Activated CD4-positive, CD25-positive, alpha-beta regulatory T cell treated with anti-CD3 and anti-CD28 coated beads, Interleukin-2, amount 50 U/mL, for 72 hours (primary cell): Measurements from ENCODE around the gene ACP7.
"Not testable (repeated sequence)": the region's sequence is repeated elsewhere in the genome, so short reads cannot be mapped to it uniquely, and the experiment has no call there.

ENCODE experiments used
- DNase-seq: peaks from one replicate; pipeline ENCODE4 v3.0.0; 2021

ACP7 gene

GRCh38 chr19:39078436-39079200 is 5.5 kb upstream of the ACP7 start:
- DNase-seq, result no peak

DNA sequence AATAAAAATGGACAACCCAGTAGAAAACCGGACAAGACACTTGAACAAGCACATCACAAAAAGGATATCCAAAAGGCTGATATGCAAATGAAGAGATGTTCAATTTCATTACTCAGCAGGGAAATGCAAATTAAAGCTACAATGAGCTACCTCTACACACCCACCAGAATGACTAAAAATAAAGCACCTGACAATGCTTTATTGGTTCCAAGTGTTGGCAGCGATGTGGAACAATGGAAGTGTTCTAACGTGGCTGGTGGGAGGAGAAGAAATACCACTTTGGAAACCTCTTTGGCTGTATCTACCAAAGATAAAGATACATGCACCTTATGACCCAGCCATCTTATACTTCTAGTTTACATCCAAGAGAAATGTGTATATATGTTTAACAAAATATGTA is 3.7 kb upstream of the ACP7 start:
- DNase-seq, result no peak

DNA sequence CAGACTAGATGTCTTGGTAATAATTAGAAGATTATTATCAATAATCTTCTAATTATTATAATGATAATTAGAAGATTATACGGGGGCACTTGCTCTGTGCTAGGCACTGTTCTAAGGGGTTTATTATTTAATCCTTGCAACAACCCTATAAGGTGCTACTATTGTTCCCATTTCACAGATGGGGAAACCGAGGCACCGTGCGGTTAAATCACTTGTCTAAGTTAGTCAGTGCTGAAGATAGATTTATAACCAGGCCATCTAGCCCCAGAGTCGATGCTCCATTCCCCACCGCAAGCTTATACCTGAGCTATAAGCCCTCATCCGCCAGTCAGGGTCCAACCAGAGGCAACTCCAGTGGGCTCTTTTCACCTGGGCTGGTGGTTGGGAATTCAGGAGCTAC is 2.0 kb upstream of the ACP7 start:
- DNase-seq, result no peak

DNA sequence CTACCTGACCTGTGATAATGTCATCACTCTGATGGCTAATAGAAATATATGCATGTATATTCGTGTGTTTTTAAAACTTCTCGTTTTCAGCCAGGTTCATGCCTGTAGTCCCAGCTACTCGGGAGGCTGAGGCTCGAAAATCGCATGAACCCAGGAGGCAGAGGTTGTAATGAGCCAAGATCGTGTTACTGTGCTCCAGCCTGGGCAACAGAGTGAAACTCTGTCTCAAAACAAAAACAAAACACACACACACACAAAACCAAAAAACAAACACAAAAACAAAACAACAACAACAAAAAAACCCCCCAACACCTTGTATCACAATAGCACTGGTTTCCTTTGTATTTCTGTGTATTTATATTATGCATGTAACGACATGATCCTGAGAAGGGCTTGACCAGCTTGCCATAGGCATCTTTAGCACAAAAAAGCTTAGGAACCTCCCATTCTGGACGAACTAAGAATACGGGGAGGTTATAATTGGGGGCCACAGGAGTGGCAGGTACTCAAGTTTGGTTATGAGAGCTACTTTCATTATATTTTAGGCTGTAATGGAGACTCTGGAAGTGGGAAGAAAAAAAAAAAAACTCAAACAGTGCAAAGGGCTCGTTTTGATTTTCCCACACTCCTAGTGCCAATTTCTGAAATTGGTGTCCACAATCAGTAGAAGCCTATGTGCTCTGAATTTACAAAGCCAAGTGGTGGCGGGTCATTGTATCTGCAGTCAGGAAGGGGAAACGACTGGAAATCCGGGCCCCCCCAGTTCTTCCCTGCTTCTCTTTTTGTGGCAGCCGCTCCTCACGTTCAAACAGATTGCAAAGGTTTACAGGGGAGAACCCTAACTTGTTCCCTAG is 1.2 kb upstream of the ACP7 start:
- DNase-seq, result no peak

DNA sequence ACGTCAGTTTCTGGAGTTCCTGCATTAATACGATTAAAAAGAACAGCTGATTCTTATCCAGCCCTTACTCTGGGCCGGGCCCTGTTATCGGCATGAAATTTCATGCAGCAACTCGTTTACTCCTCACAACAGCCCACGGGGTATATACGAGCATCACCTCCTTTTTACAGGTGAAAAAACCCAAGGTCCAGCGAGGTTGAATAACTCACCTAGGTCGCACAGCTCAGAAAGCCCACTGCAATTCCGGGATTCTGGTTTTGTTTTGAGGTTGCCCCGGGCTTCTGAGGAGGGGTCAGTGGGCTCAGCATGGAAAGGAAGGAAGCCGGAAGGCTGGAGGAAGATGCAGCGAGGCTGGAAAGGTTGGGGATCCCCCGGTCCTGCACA is 577 bp upstream of the ACP7 start:
- no peak for DNase-seq

DNA sequence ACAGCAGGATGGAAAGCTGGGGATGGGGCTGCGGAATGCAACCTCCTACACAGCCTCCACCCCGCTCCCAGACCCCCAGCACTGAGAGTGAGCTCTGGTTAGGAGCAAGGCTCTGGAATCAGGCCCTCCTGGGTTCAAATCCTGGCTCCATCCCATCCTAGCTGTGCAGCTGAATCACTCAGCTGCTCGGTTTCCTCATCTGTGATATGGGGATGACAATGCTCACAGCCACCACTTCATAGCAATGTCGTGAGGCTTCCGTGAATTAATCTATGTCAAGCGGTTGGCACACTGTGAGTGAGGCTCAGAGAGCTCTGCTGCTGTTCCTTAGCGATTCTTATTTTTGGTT is 538 bp downstream of the ACP7 start:
- no peak for DNase-seq

DNA sequence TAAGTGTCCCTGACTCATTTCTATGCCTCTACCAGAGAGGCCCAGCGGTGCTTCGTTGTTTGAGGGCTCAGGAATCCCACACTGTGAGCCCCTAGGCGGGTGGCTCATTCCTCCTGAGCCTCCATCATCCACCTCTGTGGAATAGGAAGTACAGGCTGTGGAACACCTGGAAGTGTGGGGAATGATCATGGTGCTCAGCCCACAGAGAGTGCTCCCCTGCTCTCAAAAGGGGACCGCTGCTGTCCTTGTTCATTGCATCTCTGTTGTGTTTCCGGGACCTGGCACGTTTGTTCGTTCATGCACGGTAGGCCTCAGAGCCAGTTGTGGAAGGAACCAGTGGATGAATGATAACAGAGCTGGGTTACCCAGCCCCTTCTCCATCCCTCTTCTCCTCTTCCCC is 1.2 kb downstream of the ACP7 start:
- no peak for DNase-seq

DNA sequence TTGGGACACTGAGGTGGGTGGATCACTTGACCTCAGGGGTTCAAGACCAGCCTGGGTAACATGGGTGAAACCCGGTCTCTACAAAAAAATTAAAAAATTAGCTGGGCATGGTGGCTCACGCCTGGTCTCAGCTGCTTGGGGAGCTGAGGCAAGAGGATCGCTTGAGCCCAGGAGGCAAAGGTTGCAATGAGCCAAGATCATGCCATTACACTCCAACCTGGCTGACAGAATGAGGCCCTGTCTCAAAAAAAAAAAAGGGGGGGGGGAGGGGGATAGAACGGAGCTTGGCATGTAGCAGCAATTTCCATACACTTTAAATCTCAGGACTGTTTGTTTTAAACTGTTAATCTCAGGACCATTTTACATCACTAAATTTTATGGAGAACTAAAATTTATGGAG is 2.2 kb downstream of the ACP7 start:
- DNase-seq, result no peak

DNA sequence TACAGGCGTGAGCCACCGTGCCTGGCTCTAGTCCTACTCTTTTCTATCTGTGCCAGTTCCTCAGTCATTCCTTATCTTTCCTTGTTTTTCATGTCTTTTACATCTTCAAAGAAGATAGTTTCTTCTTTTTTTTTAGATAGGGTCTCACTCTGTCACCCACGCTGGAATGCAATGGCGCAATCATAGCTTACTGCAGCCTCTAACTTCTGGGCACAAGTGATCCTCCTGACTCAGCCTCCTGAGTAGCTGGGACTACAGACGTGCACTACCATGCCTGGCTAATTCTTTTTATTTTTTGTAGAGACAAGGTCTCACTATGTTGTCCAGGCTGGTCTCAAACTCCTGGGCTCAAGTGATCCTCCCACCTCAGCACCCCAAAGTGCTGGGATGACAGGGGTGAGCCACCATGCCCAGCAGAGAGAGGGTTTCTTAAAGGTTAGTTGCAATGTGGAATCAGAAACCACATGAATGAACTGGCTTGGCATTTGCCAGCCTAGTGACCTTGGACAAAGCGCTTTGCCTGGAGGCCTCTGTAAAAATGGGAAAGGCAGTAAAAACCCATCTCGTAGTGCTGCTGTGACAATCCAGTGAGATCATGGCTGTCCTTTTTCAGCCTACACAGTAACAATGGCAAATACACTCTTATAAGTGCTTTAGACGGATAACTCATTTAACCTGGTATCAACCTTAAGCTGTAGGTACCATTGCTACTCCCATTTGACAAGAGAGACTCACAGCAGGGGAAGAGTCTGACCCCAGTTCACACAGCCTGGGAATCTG is 3.9 kb downstream of the ACP7 start:
- DNase-seq, result no peak

GRCh38 chr19:39090016-39090415 is 5.8 kb downstream of the ACP7 start:
- DNase-seq, result not testable (repeated sequence)

DNA sequence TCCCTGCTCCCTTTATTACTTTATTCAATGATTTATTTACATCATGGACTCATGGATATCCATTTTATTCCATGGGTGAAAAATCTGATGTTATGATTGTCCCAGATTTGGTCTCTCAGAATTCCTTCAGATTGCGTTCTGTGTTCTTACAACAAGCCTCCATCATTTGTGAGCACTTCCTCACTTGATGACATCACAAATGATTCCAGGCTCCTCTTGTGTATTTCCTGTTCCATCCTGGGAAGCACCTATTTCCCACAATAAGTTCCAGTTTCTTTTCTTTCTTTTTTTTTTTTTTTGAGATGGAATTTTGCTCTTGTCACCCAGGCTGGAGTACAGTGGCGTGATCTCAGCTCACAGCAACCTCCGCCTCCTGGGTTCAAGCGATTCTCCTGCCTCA is 6.7 kb downstream of the ACP7 start:
- no peak for DNase-seq

DNA sequence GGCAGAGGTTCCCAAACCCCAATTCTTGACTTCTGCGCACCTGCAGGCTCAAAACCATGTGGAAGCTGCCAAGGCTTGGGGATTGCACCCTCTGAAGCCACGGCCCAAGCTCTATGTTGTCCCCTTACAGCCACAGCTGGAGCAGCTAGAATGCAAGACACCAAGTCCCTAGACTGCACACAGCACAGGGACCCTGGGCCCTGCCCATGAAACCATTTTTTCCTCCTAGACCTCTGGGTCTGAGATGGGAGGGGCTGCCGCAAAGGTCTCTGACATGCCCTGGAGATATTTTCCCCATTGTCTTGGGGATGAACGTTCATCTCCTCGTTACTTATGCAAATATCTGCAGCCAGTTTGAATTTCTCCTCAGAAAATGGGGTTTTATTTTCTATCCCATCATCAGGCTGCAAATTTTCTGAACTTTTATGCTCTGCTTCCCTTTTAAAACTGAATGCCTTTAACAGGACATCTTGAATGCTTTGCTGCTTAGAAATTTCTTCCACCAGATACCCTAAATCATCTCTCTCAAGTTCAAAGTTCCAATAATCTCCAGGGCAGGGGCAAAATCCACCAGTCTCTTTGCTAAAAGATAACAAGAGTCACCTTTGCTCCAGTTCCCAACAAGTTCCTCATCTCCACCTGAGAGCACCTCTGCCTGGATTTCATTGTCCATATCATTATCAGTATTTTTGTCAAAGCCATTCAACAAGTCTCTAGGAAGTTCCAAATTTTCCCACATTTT is 11.8 kb downstream of the ACP7 start:
- not testable (repeated sequence) for DNase-seq

DNA sequence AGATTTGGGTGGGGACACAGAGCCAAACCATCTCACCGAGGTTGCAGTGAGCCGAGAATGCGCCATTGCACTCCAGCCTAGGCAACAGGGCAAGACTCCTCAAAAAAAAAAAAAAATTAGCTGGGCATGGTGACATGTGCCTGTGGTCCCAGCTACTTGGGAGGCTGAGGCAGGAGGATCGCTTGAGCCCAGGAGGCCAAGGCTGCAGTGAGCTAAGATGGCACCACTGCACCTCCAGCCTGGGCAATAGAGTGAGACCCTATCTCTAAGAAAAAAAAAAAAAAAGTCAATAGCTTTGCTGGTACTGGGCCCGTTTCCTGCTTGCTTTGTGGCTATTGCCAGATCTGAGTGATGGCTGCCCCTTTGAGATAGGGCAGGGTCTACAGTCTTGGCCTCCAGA is 13.1 kb downstream of the ACP7 start:
- no peak for DNase-seq

DNA sequence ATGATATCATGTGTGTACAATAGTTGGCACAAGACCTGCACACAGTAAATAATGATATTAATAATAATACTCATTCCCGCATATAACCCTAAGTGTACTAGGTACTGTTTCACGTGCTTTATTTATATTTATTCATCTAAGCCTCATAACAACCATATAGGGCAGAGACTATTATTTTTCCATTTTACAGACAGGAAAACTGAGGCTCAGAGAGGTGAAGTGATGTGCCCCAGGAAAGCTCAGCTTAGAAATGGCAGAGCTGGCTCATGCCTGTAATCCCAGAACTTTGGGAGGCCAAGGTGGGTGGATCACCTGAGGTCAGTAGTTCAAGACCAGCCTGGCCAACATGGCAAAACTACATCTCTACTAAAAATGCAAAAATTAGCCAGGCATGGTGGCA is 13.6 kb downstream of the ACP7 start:
- no peak for DNase-seq

DNA sequence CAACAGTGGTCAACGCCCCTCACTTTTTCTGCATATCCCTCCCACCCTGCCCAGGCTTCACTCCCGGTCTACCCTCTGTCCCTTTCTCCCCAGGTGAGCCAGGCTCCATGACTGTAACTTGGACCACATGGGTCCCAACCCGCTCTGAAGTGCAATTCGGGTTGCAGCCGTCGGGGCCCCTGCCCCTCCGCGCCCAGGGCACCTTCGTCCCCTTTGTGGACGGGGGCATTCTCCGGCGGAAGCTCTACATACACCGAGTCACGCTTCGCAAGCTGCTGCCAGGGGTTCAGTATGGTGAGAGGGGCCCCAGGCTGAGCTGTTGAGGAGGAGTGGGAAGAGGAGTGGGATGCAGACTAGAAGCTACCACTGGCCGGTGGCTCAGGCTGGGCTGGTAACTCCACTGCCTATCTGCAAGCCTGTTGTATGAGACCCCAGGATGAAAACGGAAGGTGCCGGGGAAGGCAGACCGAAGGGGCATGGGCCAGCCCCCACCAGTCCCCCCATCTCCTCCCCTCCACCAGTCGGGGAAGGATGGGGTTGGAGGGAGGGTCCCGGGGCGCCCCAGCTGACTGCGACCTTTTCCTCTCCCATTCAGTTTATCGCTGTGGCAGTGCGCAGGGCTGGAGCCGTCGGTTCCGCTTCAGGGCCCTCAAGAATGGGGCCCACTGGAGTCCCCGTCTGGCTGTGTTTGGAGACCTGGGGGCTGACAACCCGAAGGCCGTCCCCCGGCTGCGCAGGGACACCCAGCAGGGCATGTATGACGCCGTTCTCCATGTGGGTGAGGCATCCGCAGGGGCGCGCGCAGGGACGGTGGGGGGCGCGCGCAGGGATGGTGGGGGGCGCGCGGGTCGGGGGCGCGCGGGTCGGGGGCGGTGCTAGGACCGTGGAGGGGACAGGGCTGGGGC is 14.4 kb downstream of the ACP7 start:
- no peak for DNase-seq

DNA sequence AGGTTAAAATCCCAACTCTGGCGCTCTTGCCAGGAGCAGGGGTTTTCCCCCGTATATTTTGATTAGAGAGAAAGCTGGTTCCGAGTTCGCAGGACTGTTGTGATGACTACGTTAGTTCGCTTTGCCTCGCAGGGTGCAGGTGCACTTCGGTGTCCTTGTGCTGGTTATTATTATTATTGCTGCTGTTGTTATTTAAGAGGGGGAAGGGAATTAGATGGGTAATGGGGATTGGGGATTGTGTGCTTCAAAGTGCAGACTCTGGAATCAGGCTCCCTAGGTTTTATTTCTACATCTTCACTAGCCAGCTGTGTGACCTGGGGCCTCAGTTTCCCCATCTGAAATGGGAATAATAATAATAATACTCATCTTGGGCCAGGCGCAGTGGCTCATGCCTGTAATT is 15.2 kb downstream of the ACP7 start:
- DNase-seq, result no peak

GRCh38 chr19:39100500-39101166 is 16.5 kb downstream of the ACP7 start:
- DNase-seq, result no peak

- DNase-seq, result no peak
These were observed 19.0 kb downstream of the ACP7 start for GRCh38 chr19:39103151-39103550.

DNA sequence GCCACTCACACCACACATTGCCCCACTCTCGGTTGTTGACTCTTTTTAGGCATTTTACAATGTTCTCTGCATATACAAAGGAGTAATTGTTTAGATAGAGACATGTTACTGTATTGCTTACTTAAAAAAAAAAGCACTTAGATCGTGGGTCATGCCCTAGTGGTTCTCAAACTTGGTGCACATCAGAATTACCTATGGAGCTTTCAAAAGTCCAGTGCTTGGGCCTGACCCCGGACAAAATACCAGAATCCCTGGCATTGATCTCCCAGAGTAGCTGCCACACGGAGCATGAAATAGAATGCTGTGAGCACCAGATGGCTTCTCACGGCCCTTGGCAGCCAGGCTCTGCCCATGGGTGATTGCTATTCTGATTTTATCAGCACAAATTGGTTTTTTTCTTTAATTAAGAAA is 20.0 kb downstream of the ACP7 start:
- no peak for DNase-seq

- DNase-seq, result no peak
These were observed 22.0 kb downstream of the ACP7 start for GRCh38 chr19:39106194-39106593.

DNA sequence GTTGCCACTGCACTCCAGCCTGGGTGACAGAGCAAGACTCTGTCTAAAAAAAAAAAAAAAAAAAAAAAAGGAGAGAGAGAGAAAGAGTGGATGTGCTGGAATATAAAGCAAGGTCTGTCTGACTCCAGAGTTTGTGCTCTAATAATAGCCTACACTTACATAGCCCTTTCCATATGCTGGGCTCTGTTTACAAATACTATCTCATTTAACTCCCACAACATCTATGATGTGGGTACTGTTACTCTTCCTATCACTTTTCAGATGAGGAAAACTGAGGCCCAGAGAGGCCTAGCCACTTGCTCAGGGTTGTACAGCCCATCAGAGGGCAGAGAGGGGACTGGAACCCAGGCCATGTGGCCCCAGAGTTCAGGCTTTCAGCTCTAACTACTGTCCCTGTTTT is 25.5 kb downstream of the ACP7 start:
- no peak for DNase-seq
